Activated CD4-positive, alpha-beta T cell treated with anti-CD3 and anti-CD28 coated beads, Interleukin-2, amount 50 U/mL, for 48 hours (primary cell): ENCODE measurements around the gene ISX.

Experiments used
- DNase-seq, 2 experiments: peaks; one replicate each; pipeline ENCODE4 v3.0.0-alpha.2; 2020

The ISX gene

DNA sequence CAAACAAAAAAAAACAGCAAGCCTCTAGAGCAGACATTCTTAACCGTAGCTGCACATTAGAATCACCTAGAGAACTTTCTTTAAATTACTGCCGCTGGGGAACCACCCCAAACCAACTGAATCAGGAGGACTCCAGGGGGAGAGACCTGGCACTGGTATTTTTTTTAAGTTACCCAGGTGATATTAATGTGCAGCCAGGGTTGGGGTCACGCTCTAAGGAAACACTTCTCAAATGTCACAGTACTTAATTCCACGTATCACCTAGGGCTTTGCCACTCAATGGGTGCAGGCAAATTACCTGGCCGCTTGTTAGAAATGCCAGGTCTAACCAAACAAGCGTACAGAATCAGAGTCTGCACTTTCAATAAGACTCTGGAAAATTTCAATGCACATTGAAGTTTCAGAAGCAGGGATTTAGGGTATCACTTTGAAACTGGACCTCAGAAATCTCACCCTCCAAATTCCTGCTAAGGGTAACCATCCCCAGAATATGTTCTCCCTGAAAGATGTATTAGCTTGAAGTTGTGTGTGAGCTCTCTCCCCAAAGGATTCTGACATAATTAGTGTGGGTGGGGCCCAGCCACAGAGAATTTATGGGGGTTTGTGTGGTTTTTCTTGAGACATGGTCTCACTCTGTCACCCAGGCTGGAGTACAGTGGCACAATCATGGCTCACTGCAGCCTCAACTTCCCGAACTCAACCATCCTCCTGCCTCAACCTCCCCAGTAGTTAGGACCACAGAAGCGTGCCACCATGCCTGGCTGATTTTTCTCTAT is 12.7 kb upstream of the ISX start:
- no peak for DNase-seq

DNA sequence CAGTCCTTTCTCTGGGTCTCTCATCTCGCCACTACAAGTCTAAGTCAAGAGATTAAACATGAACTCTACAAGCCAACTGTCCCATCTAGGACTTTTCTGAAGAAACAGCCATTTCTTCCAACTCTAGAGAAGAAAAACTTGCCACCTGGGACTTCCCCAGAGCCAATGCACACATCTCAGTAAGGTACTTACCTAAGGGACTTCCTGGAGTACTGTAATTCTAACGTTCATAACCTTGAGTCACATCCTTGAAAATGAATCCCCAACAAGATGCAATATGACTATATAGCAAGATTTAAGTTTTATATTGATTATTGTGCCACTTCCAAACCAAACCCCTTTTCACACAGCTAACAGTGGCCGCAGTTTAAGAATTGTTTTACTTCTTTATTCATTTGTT is 11.9 kb upstream of the ISX start:
- DNase-seq: no peak

DNA sequence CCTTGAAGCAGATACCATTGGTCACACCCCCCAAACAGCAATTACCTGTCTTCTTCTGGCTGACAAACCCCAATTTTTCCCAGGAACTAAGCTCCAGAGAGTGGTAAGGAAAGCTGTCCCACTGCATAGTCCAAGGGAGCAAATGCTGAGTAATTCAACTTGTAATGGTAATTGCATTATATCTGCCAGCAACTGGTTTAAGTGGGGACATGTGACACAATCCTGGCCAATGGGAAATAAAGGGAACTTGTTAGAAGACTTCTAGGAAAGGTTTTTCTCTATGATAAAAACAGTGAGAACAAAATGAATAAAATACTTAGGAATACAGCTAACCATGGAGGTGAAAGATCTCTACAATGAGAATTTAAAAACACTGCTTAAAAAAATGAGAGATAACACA is 9.5 kb upstream of the ISX start:
- no peak for DNase-seq

DNA sequence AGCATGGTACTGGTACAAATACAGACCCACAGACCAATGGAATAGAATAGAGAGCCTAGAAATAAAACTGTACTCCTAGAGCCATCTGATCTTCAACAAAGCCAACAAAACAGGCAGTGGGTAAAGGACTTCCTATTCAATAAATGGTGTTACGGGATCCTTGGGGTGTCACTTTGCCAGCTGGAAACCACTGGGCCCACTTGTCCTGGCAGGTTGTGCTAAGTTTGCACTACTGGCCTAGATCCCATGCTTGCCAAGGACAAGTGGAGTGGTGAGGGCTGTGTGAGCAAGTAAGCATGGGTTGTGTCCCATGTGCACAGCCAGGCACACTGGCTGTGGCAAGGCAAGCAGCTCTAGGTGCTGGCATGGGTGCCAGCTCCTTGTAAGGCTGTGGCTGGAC is 8.8 kb upstream of the ISX start:
- DNase-seq: no peak

DNA sequence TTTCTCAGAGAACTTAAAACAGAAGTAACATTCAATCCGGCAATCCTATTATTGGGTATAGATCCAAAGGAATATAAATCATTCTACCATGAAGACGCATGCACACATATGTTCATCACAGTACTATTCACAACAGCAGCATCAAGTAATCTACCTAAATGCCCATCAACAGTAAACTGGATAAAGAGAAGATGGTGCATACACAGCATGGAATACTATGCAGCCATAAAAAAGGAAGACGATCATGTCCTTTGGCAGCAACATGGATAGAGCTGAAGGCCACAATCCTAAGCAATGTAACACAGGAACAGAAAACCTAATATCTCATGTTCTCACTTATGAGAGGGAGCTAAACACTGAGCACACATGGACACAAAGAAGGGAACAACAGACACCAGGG is 6.3 kb upstream of the ISX start:
- no peak for DNase-seq

DNA sequence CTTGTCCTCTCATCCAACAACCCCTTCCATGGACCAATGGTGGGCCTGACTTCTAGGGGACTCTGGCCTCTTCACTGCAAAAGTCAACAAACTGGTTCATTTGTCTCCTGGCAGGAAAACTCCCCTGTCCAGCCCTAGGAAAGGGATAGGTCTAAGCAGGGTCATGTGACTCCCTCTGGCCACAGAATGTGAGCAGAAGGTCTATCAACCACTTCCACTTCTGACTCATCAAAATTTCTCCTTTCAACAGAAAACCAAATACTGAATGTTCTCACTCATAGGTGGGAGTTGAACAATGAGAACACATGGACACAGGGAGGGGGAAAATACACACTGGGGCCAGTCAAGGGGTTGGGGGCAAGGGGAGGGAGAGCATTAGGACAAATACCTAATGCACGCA is 1.3 kb upstream of the ISX start:
- DNase-seq: no peak

DNA sequence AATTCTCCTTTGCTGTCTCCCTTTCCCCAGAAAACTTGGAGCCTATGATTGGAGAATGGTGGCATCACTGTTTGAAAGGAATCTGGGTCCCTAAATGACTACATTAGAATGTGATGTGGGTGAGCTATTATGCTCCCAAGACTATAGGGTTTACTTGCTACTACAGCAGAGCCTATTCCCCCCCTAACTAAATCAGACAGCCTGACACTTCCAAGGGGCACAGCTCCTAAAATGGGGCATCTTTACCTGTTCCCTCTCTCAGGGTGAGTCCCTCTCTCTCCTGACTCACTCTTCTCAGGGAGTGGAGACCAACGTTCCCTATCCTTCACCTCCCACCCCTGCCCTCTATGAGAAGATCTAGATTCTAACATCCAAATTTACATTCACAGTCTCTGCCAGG is 775 bp upstream of the ISX start:
- no peak for DNase-seq

DNA sequence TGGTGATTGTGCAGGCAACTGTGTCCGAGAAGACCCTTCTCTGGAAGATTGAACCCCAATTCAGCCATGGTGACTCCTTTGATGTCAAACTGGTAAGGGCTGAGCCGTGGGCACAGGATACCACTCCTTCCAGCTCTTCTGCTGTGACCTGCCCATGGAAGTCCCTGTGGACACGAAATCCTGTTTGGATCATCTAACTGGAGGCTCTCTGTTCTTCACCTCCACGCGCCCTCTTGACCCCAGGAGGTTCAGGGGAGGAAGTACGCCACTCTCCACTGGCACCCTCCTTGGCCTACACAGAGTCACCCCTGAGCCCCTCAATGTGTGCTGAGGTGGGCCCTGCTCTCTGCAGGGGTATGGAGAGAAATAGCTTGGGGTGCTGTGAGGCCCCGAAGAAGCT is 810 bp downstream of the ISX start:
- no peak for DNase-seq

DNA sequence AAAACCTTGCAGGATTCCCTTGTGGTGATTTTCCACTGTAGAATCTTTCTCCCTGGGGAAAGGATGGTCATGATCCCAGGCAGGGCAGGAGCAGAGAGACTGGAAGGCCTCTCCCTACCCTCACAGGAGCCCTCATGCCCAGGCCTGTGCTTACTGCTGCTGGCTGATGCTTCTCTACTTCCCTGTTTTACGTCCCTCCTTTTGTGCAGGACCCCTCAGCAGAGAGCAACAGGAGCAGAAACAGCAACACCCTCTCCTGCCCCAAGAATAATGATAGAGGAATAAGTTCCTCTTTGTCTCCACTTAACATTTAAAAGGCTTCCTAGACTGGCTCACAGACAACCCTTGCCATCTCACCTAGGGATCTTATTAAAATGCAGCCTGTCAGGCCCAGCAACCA is 3.6 kb downstream of the ISX start:
- no peak for DNase-seq

DNA sequence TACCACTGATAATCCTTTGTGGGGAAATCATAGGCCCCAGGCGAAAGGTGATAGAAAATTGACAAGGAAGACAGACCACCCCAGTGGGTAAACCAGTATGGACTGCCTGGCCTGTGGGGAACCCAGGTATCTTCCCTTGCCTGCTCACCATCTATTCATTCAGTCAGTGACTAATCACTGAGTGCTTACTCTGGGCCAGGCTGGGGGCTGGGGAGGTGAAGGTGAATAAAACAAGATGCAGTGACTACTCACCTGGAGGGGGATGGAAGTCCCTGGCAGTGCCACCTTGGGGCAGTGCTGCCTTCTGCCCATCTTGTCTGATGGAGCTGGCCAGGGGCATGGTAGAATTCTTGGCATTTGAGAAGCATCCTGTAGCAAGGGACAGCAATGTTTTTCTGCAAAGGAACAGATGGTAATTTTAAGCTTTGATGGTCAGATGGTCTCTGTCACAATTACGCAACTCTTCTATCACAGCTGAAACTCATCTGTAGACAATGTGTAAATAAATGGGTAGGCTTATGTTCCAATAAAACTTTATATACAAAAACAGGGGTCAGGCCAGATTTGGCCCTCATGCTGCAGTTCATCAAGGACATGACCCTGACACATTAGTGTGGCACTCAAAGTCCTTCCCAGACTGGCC is 4.6 kb downstream of the ISX start:
- DNase-seq: no peak

DNA sequence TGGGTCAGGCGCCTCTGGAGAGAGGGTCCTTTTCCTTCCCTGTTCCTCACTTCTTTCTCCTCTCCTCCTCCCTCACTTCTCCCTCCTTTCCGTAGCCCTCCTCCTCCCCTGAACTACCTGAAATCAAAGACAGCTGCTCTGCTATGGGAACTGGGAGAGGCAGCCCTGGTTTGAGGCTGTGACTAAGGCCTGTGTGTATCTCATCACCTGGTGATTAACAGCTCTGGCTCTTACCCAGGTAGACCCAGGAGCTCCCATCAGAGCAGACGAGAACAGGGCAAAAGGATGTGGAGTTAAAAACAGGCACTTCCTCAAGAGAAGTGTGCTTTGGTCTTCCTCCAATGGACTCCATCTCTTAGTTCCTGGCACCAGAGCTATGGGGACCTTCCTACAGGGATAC is 5.8 kb downstream of the ISX start:
- no peak for DNase-seq

DNA sequence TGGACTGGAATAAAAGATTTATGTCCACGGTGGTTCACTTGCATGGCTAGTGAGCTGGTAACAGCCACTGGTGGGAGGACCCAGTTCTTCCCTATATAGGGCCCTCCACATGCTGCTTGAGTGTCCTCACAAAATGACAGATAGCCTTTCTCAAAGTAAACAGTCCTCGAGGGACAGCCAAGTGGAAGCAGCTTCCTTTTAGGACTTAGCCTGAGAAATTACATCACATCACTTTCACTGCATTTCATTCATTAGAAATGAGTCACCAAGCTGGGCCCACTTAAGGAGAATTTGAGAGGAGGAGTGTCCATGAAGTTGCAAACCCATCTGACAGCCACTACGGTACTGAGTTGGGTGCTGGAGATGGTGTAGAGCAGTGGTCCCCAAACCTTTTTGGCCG is 7.0 kb downstream of the ISX start:
- no peak for DNase-seq

DNA sequence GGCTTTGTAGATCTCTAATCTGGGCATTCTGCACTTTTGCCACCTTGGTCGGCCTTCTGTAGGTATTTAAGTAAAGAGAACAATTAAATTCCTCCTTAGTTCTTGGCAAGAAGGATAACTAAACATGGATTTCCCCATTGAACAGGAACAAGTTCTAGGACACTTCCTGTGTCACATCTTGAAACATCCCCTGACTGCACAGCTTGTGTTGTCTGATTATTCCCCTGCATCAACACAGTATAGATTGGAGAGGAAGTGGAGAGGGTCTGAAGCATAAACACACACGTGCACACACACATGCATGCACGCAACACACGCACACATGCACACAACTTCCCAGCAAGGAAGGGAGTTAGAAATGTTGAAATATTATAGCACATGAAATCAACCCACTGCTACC is 8.6 kb downstream of the ISX start:
- DNase-seq: no peak

DNA sequence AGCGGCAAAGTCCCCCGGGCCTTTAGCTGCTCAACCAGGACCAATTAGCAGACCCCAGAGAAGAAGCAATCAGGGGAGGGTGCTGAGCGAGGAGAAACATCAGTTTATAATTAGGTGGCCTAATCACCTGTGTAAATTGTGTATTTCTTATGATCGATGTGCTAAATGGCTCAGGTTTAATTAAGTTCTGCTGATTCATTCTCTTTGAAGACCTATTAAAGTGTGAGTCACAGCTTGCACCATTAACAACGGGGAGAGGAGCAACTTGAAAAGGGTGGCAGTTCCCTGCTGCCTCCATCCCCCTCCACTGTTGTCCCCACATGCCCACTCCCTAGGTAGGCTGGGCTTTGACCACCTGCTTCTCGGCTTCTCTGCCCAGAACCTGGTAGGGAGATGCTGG is 10.7 kb downstream of the ISX start:
- DNase-seq: no peak

DNA sequence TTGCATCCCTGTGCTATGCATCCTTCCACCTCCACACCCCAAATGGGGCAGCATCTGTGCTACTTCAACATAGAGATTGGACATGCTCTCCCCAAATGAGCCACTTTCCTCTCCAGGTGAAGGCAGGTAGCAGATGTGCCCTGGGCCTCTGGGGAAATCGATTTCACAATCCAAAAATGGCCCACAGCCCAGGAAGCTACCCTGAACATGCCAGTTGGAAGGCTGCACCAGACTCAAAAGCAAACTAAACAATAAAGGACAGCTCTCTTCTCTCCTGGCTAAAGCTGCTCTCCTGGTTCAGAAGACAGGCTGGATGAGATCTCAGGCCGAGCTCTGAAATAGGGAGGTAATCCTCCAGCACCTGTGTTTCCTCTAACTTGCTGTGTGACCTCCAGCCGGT is 19.7 kb downstream of the ISX start:
- no peak for DNase-seq

DNA sequence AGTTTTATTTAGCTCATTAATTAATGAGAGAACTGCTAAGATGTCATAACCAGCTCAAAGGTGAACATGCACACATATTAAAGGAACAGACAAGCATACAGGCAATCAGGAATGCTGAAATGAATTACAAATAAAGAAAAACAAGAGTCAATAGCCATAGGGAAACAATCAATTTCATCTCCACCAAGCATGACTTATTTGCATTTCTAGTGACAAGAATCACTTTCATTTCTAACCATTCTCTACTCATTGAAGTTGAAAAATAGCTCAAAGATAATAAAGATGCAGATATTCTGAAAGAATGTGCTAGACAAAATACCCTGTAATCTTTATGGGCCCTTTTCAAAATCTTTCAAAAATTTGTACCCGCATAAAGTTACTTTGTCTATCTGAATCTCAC is 23.2 kb downstream of the ISX start:
- no peak for DNase-seq

DNA sequence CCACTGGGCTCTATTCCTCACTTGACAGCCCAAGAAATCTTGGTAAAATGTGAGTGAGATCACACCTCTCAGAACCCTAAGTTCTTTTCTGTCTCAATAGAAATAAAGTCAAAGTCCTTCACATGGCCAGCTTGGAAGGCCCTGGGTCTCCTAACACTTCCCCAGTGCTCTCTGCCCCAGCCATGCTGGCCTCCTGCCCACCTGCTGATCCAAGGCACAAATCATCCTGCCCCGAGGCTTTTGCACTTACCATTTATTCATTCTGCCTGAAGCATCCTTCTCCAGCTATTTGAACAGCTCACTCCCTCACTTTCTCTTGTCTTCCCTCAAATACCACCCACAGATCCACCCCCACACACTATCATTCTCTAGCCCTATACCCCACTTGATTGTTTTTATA is 26.4 kb downstream of the ISX start:
- no peak for DNase-seq

DNA sequence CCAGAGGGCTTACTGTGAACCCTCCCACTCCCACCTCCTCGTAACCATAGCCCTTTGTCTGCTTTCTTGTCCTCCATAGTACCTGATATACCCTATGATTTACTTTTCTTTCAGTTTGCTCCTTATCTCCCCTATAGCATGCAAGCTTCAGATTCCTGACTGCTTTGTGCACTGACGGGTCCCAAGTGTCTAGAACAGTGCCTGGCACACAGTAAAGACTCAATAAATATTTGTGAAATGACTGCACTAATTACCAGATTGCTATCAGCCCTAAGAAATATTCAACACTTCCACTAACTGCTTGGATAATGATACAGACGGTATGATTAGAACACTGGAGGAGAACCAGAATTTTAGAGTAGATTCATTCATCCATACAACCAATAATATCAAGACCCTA is 33.0 kb downstream of the ISX start:
- DNase-seq: no peak

DNA sequence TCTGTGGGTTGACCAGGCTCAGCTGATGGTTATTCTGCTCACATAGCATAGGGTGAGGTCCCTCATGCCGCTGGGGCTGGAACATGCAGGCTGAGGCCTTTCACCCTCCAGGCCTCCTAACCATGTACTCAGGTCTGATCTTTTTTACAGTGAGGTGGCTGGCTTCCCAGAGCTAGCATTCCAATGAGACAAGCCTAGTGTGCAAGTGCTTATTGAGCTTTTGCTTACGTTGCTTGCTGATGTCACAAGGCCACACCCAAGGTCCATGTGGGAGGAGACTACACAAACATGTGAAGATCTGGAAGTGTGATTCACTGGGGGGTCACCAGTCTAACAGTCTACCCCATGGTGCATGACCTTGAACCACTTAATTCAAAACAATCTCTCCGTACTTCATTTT is 33.9 kb downstream of the ISX start:
- no peak for DNase-seq

DNA sequence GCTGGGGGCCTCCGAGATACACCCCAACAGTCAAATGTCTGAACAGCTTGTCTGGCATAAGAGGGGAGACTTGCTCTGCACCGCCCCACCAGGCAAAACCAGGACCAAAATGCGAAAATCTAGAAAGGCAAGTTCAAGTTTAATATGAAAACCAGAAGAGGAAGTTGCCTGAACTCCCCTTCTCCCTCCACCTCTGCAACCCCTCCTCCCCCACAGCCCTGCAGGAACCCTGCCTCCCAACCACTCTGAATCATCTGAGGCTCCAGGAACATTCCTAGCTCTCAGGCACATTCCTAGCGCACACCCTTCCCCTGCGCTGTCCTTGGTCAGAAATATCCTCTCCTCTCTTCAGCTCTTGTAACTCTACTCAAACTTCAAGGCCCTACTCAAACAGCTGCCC is 36.7 kb downstream of the ISX start:
- DNase-seq: no peak

DNA sequence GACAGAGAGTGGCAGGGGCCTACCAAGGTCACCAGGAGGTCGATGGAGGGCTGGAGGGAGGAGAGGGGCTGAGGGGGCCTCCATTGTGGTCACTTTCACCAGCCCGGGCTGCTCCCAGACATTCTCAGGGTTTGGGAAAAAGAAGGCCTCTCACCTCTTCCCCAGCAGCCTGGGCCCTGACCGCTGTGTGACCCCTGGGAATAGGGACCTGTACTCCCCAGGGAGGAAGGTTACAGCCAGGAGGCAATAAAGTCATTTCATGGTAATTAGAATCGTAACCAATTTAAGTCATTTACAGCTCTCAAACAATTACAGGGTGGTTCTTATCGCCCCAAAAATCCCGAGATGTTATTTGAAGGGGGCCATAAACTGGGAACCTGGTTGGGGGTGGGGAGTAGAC is 37.8 kb downstream of the ISX start:
- DNase-seq: no peak

DNA sequence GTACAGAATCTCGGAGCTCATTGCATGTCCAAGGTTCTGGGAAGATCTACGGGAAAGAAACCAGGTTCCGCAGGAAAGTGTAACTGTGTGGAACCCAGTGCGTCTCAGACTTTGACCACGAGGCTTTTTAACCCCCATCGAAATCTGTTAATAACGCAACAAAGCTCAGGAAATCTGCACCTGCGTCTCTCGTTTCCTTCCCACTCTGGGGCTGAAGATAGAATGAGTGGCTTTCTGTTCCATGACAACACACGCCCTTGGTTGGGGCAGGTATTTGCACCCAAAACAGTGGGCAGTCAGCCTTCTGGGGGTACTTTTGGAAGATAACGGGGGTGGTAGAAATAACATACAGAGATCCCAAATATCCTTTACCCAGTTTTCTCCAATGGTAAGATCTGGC is 38.5 kb downstream of the ISX start:
- DNase-seq: no peak

DNA sequence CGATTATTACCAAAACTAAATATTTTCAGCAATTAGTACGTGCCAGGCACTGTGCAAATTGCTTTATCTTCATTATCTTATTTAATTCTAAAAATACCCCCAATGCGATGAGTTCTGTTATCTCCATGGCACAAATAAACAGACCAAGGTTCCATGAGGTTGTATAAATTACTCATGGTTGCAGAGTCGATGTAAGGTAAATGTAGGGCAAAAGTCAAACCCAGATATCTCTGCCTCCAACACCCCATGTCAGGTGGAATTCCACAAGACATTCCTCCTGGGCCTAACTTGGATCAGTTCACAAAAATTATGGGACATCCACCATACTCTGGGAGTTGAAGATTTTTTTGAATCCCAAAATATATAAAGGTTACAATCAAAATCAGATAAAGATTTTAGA is 43.7 kb downstream of the ISX start:
- DNase-seq: no peak

DNA sequence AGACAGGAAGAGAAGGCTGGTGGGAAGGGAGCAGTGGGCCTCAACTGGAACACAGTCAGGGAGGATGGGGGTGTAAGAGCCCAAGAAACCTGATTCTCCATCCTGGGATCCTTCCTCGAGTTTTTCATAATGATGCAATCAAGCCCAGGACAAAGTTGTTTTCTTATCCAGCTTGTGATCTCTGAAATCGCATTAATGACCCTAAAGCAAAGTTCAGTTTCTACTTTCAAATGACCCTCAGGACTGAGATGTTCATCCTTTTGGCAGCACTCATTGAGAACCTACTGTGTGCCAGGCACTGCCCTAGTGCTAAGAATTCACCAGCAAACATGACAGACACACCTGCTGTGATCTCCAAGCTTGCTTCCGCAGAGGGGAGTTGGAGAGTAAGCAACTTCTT is 45.3 kb downstream of the ISX start:
- no peak for DNase-seq

DNA sequence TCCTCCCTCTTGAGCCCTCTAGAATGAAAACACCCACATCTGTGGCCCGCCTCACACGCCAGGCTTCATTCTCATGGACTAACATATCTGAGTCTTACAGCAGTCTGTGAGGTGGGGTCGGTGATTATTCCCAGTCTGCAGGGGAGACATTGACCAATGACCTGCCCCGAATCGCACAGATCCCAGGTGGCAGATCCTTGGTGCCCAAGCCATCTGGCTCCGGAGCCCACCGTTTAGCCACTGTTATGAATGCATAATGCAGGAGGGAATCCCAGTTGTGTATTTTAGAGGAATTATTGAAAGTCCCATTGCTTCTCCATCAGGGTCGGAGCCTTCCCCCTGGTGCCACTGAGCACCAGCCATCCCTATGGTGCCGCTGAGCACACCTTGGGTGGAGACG is 47.4 kb downstream of the ISX start:
- DNase-seq: no peak
